Endothelial cell of umbilical vein (primary cell): ENCODE measurements around the gene SLC26A2. TPM values are rescaled to one million over a fixed set of nuclear protein-coding genes. Genes with fewer than 3 reads are reported as not detected.
A peak's percentile ranks its signal among the peaks of the same experiment; 100 is the strongest.

Experiments used
- BruUV-seq: library from RNA; stranded (reverse); fragments of 400-500 nt; replicated peaks from 2 replicates; lab custom pipeline; 2021; lab: Mats Ljungman, UMichigan
- CTCF ChIA-PET: fragments of 300-600, 350-600 bp; sonication (Branson Sonifier 250); formaldehyde crosslinking; loops from one replicate; lab custom pipeline; 2021; ENCODE audit warnings: antibody characterized with exemption, inconsistent platforms; lab: Charles Lee
- POLR2A ChIA-PET: fragments of 300-600, 350-600 bp; sonication (Branson Sonifier 250); formaldehyde crosslinking; loops from one replicate; lab custom pipeline; 2021; ENCODE audit warnings: antibody characterized with exemption, inconsistent platforms; lab: Charles Lee
- DNase-seq: peaks from one replicate; pipeline ENCODE4 v3.0.0-alpha.2; 2011; ENCODE audit warnings: low read depth, low spot score
- FAIRE-seq: peaks from 2 replicates; lab custom pipeline; 2011; peaks lifted over from hg19 to GRCh38; lab: Jason Lieb, UNC
- H2AFZ ChIP-seq: 2 replicates; pipeline ENCODE4 v1.6.0; 2012; ENCODE audit warnings: low read depth, low read length, control low read depth, inconsistent platforms
- H3K27ac ChIP-seq: 2 replicates; pipeline ENCODE4 v1.5.1; 2011; ENCODE audit warnings: low read depth, mild to moderate bottlenecking, control low read depth, low read length, moderate library complexity; ENCODE audit not compliant: insufficient read depth
- H3K27me3 ChIP-seq, 2 experiments: 2 replicates each; pipeline versions ENCODE4 v1.6.0 to v1.6.1; 2011; ENCODE audit warnings: low read length in 2 of 2, mixed read lengths in 1 of 2; ENCODE audit not compliant: control insufficient read depth in 2 of 2, insufficient read depth in 2 of 2
- H3K36me3 ChIP-seq, 2 experiments: 2 replicates in 1 of 2; 3 replicates in 1 of 2; pipeline ENCODE4 v1.5.1; 2011; ENCODE audit warnings: low read length in 2 of 2, mild to moderate bottlenecking in 1 of 2, moderate library complexity in 1 of 2; ENCODE audit not compliant: control insufficient read depth in 2 of 2, insufficient read depth in 2 of 2; ENCODE audit errors: extremely low read depth in 1 of 2
- H3K4me1 ChIP-seq: 3 replicates; pipeline ENCODE4 v1.5.1; 2011; ENCODE audit warnings: mild to moderate bottlenecking, low read length; ENCODE audit not compliant: control insufficient read depth, insufficient read depth; ENCODE audit errors: extremely low read depth
- H3K4me2 ChIP-seq: 2 replicates; pipeline ENCODE4 v1.6.1; 2011; ENCODE audit warnings: low read length, control low read depth, mixed read lengths; ENCODE audit not compliant: insufficient read depth
- H3K4me3 ChIP-seq, 3 experiments: fragments of 200-600 bp in 1 of 3; sonication (generic), shearing (Covaris generic) in 1 of 3; replicated peaks in 1 of 3; 2 replicates each; pipeline ENCODE4 v1.5.1; 2011 to 2016; ENCODE audit warnings: control low read depth in 3 of 3, low read length in 3 of 3, mild to moderate bottlenecking in 2 of 3, inconsistent platforms in 1 of 3, low read depth in 1 of 3, moderate library complexity in 1 of 3; ENCODE audit not compliant: insufficient read depth in 1 of 3
- H3K79me2 ChIP-seq: 2 replicates; pipeline ENCODE4 v1.6.0; 2012; ENCODE audit warnings: low read length, inconsistent platforms; ENCODE audit not compliant: control insufficient read depth, insufficient read depth
- H3K9ac ChIP-seq: replicated peaks from 2 replicates; pipeline ENCODE3; 2011; ENCODE audit warnings: low read length, control low read depth; ENCODE audit not compliant: insufficient read depth; ENCODE audit errors: extremely low read depth
- H3K9me1 ChIP-seq: replicated peaks from 3 replicates; pipeline ENCODE4 v1.6.0; 2011; ENCODE audit warnings: mild to moderate bottlenecking, low read length; ENCODE audit not compliant: control insufficient read depth, insufficient read depth; ENCODE audit errors: extremely low read depth
- H3K9me3 ChIP-seq: replicated peaks from 2 replicates; pipeline ENCODE4 v1.5.1; 2012; ENCODE audit warnings: low read length, inconsistent platforms; ENCODE audit not compliant: control insufficient read depth, insufficient read depth
- H4K20me1 ChIP-seq: replicated peaks from 2 replicates; pipeline ENCODE3; 2011; ENCODE audit warnings: mild to moderate bottlenecking, low read length; ENCODE audit not compliant: control insufficient read depth, insufficient read depth; ENCODE audit errors: extremely low read depth
- CTCF ChIP-seq, 2 donors: IDR thresholded peaks; 1 replicate in 1 of 2; 2 replicates in 1 of 2; pipeline ENCODE4 v1.5.1; 2011; ENCODE audit warnings: low read length in 2 of 2, mild to moderate bottlenecking in 2 of 2, moderate library complexity in 2 of 2, control low read depth in 1 of 2, inconsistent platforms in 1 of 2, low read depth in 1 of 2; ENCODE audit not compliant: insufficient read depth in 1 of 2; ENCODE audit errors: extremely low read depth in 1 of 2
- EZH2 ChIP-seq: IDR thresholded peaks from 2 replicates; pipeline ENCODE4 v1.6.1; 2012; ENCODE audit warnings: borderline replicate concordance, low read depth, mild to moderate bottlenecking, moderate library complexity, low read length, inconsistent platforms; ENCODE audit not compliant: severe bottlenecking
- FOS ChIP-seq: IDR thresholded peaks from 2 replicates; pipeline ENCODE4 v1.6.1; 2011; ENCODE audit warnings: mild to moderate bottlenecking, low read length, moderate library complexity, borderline replicate concordance; ENCODE audit not compliant: insufficient read depth
- GATA2 ChIP-seq: IDR thresholded peaks from 2 replicates; pipeline ENCODE4 v1.7.0; 2011; ENCODE audit warnings: low read depth, mild to moderate bottlenecking, moderate library complexity, mixed read lengths, low read length; ENCODE audit not compliant: insufficient read length, insufficient read depth
- JUN ChIP-seq: IDR thresholded peaks from 2 replicates; pipeline ENCODE4 v1.6.1; 2011; ENCODE audit warnings: borderline replicate concordance, low read depth; ENCODE audit not compliant: insufficient read length, insufficient read depth
- MAX ChIP-seq: IDR thresholded peaks from 2 replicates; pipeline ENCODE4 v1.6.1; 2011; ENCODE audit not compliant: insufficient read depth, insufficient read length
- MYC ChIP-seq: IDR thresholded peaks from one replicate; pipeline ENCODE4 v1.6.1; 2011; ENCODE audit warnings: mild to moderate bottlenecking, low read depth, low read length
- POLR2A ChIP-seq: IDR thresholded peaks from 2 replicates; pipeline ENCODE4 v1.6.1; 2012; ENCODE audit warnings: low read depth, mild to moderate bottlenecking, control low read depth, low read length
- POLR2AphosphoS5 ChIP-seq: IDR thresholded peaks from 2 replicates; pipeline ENCODE4 v1.6.1; 2012; ENCODE audit warnings: low read depth, mild to moderate bottlenecking, control low read depth, low read length, moderate library complexity; ENCODE audit not compliant: insufficient read depth
- dilution Hi-C: fragments of 300-500 bp; cut with MboI; formaldehyde crosslinking; loops from one replicate; pipeline ENCODE4 v1.15.0; 2019; ENCODE audit warnings: low sequenced_read_pairs; ENCODE audit not compliant: extremely low pct_ligation_motif_present
- intact Hi-C: fragments of 100-400 bp; cut with micrococcal nuclease; formaldehyde crosslinking; loops from one replicate; pipeline ENCODE4 v1.10.0; 2022
- polyA plus RNA-seq, 4 experiments: library from polyadenylated mRNA; depleted of rRNA in 3 of 4; stranded (reverse) in 3 of 4; unstranded in 1 of 4; fragments of >200 nt; gene quantifications; 2 replicates each; pipeline versions ENCODE4 v1.2.1 to v1.2.3, GENCODE V29; 2011 to 2012; ENCODE audit warnings: missing spikeins in 1 of 4
- total RNA-seq: library from RNA; stranded (reverse); gene quantifications from 2 replicates; pipeline ENCODE4 v1.2.3, GENCODE V29; 2021

SLC26A2 gene
- total and polyA plus RNA-seq, 2 donors (not counting 3 experiments of a cell fraction or from before 2014, with no cell fraction given) = 5.9 to 16.8 TPM

DNA sequence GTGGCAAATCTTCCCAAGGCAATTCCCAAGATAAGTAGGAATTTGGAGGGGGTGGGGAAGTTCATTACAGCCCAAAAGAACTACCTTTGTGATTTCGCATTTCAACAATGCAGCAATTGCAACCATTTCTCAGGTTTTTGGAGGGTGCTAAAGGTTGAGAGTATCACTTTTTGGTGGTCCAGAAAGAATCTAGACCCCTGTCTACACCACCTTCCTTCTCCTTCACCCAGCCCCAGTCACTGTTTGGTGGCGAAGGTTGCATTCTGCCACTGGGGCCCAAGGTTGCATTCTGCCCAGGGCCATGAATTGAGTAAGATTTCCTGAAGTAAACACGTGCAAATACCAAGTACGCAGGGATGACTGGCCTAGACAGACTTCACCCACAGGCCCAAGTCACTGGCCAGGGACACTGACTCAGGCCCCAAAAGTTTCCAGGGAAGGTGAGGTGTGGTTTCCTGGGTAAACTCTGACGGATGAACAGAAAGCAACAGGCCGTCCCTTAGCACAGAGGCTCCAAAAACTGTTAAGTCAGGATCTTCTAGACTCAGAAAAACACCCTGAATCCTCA is 21.7 kb upstream of the SLC26A2 start:
- no peak overlapping the region for H3K4me3 ChIP-seq
- peaks cover 33% of the 10 kb centered on the region for H3K4me1 ChIP-seq
- H2AFZ ChIP-seq = peak overlapping the region; percentile 12
- no peaks in the 10 kb centered on the region for H3K36me3 ChIP-seq
- no peaks in the 10 kb centered on the region for H3K27me3 ChIP-seq
- H4K20me1 ChIP-seq = no peaks in the 10 kb centered on the region
- no peaks in the 10 kb centered on the region for H3K79me2 ChIP-seq
- intact Hi-C loops = loop anchor here (1.0 to 5.0 kb wide), 4 partner anchors 20 to 52 kb away; no protein-coding TSS in a partner anchor
- TSS peak; percentile 70 for BruUV-seq
- H3K9ac ChIP-seq = peak overlapping the region; percentile 49
- dilution Hi-C loops = no loop called here
- DNase-seq (peak; percentile 77), FAIRE-seq (peak; percentile 94)
- no peaks in the 10 kb centered on the region for H3K9me1 ChIP-seq
- TF ChIP-seq POLR2A = no peak
- TF ChIP-seq FOS = peak; percentile 90
- no peak for TF ChIP-seq EZH2
- TF ChIP-seq MYC = no peak
- TF ChIP-seq POLR2AphosphoS5 = peak; percentile 83
- TF ChIP-seq GATA2 = peak; percentile 41
- peak; percentile 38 for TF ChIP-seq MAX
- TF ChIP-seq JUN = peak; percentile 29
- TF ChIP-seq CTCF (IDR thresholded peaks at IDR 0.05; ENCODE audit: extremely low read depth in 1 of 2, insufficient read depth in 1 of 2, low read depth in 1 of 2, low read length in 2 of 2) = no peak
- ChIA-PET POLR2A (interaction anchor here (0.9 kb wide), 1 partner anchor 20 kb away, joined by 3 read pairs; no protein-coding TSS in a partner anchor), CTCF (interaction anchor here (0.8 to 1.5 kb wide), 9 partner anchors 15 to 105 kb away, joined by 3 to 14 read pairs (median 4); partner anchors contain the start of gene SLC26A2)
- peak overlapping the region; percentile 25 for H3K4me2 ChIP-seq
- peak overlapping the region; percentile 88 for H3K27ac ChIP-seq
- no peaks in the 10 kb centered on the region for H3K9me3 ChIP-seq
